Measurements from ENCODE around the gene KLB. TPM values are rescaled to one million over a fixed set of nuclear protein-coding genes. Genes with fewer than 3 reads are reported as not detected.

KLB gene
- total and polyA plus RNA-seq, 7 donors: 0.16 to 1.6 (median 1.2) TPM; not detected in 2

DNA sequence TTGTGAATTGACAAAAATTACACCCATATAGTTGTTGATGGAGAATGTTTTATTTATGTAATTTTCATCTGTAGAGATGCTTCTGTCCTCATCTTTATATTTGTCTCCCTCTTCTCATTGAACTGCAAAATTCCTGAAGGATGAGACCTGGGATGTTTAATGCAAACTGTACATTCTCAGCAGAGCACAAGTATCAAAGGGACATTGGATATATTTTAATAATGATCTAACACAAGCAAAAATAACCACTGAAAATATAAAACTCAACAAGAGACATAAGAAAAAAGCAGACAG lies 91.9 kb downstream of the KLB start:
- TF ChIP-seq POLR2A (IDR thresholded peaks at IDR 0.05) (no peak), EP300 (IDR thresholded peaks at IDR 0.05) (no peak), POLR2AphosphoS5 (IDR thresholded peaks at IDR 0.05) (no peak)
- TF ChIP-seq, protein P1, sequence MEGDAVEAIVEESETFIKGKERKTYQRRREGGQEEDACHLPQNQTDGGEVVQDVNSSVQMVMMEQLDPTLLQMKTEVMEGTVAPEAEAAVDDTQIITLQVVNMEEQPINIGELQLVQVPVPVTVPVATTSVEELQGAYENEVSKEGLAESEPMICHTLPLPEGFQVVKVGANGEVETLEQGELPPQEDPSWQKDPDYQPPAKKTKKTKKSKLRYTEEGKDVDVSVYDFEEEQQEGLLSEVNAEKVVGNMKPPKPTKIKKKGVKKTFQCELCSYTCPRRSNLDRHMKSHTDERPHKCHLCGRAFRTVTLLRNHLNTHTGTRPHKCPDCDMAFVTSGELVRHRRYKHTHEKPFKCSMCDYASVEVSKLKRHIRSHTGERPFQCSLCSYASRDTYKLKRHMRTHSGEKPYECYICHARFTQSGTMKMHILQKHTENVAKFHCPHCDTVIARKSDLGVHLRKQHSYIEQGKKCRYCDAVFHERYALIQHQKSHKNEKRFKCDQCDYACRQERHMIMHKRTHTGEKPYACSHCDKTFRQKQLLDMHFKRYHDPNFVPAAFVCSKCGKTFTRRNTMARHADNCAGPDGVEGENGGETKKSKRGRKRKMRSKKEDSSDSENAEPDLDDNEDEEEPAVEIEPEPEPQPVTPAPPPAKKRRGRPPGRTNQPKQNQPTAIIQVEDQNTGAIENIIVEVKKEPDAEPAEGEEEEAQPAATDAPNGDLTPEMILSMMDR (IDR thresholded peaks at IDR 0.05): no peak
- Histone ChIP-seq H3K27ac (no peak overlapping the region), H3K9me3 (no peaks in the 10 kb centered on the region), H3K27me3 (no peaks in the 10 kb centered on the region), H3K4me1 (no peaks in the 10 kb centered on the region), H3K4me3 (no peak overlapping the region), H3K36me3 (peaks cover 5 to 57% (median 33%) of the 10 kb centered on the region in 4 donors)
- intact Hi-C loops (cut with DNase I): no loop called here
- no peak for DNase-seq

Small RNAs within 50 kb of the gene (small RNA-seq; reads per million reads assigned to genes)
- gene MIR5591 (0 reads per million in 3 donors), gene RF00019 (0 reads per million in 3 donors), gene RNU6-887P (0 reads per million in 3 donors)

Other genes with a start within 250 kb of the KLB start
- gene WDR19, start 224.4 kb upstream of the KLB start, total RNA-seq: 10 to 100 TPM; 49.9 to 62.0 (median 52.2) TPM
- gene WDR19, start 224.4 kb upstream of the KLB start, polyA plus RNA-seq: 10 to 100 TPM in 1 of 3 donors, 1 to 10 TPM in 2; 3.7 to 10.8 (median 4.2) TPM
- 10 to 100 TPM; 30.2 to 46.6 (median 38.6) TPM for gene RFC1, start 40.6 kb upstream of the KLB start, total RNA-seq
- gene RFC1, start 40.6 kb upstream of the KLB start, polyA plus RNA-seq: 10 to 100 TPM; 10.2 to 17.1 (median 13.2) TPM
- over 10,000 TPM in 1 of 4 donors, 1,000 to 10,000 TPM in 3; 4,848 to 14,511 (median 7,301) TPM for gene RPL9, start 52.0 kb downstream of the KLB start, total RNA-seq
- gene RPL9, start 52.0 kb downstream of the KLB start, polyA plus RNA-seq: 1,000 to 10,000 TPM; 1,915 to 4,730 (median 2,671) TPM
- 10 to 100 TPM; 16.1 to 24.8 (median 18.8) TPM for gene LIAS, start 52.1 kb downstream of the KLB start, total RNA-seq
- gene LIAS, start 52.1 kb downstream of the KLB start, polyA plus RNA-seq: 10 to 100 TPM; 20.7 to 24.0 (median 23.4) TPM
- 10 to 100 TPM; 33.4 to 51.2 (median 43.0) TPM for gene UGDH, start 120.5 kb downstream of the KLB start, total RNA-seq
- gene UGDH, start 120.5 kb downstream of the KLB start, polyA plus RNA-seq: 100 to 1,000 TPM in 1 of 3 donors, 10 to 100 TPM in 2; 53.8 to 140 (median 79.9) TPM
- 10 to 100 TPM; 16.6 to 33.9 (median 27.8) TPM for gene SMIM14, start 231.9 kb downstream of the KLB start, total RNA-seq
- 100 to 1,000 TPM in 2 of 3 donors, 10 to 100 TPM in 1; 43.5 to 341 (median 174) TPM for gene SMIM14, start 231.9 kb downstream of the KLB start, polyA plus RNA-seq

Data from sigmoid colon (tissue), 7 donors.